ENCODE measurements around the gene MST1R. TPM values are rescaled to one million over a fixed set of nuclear protein-coding genes. Genes with fewer than 3 reads are reported as not detected.

MST1R gene
- total and polyA plus RNA-seq, 2 experiments from 2014 or later, result 3.7 to 3.9 TPM

DNA sequence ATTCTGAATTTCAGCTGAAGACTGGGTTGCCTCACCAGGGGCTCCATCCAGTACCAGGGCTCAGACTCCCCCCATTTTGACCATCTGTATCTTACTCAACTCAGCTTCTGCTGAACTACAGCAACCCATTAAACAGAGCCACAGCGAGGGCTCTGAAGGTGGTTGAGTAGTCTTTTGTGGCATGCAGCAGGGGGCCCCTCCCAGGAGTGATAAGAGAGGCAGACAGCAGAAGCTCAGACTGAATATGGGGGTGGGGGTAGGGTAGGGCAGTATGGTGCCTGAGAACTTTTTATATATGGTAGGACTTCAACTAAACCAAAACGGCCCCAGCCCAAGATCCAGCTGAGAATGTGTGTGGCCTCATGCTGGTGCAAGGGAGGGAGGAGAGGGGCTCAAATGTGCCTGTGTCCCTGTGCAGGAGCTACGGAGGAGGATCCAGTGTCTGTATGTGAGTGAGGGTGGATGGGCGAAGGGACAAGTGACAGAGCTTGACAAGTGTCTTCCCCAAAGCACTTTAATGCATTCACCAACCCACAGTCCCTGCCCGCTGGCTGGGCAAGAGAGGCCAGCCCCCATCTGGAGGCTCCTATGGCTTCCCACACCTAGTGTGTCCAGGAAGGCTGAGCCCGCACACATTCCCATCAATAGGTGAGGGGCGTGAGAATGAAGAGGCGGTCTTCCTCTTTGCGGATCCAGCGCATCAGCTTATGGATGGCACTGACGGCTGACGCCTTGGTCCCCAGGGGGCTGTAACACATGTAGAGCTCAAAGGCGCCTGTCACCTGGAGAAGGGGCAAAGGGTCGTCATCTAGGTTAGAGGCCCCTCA is 4.9 kb upstream of the MST1R start (continued):
- TF ChIP-seq ZNF462 (CRISPR knock-in tag; IDR thresholded peaks at IDR 0.05) (no peak), ZNF331 (CRISPR knock-in tag; IDR thresholded peaks at IDR 0.05; ENCODE audit: low read depth) (no peak), EZH2phosphoT487 (IDR thresholded peaks at IDR 0.05; ENCODE audit: unreplicated experiment) (no peak), NANOG (IDR thresholded peaks at IDR 0.05; ENCODE audit: borderline replicate concordance) (no peak)

GRCh38 chr3:49906073-49906743 is 2.5 kb upstream of the MST1R start:
- H3K9me2 ChIP-seq (ENCODE audit: insufficient read depth), result peaks cover 5% of the 10 kb centered on the region; the same call in 1 of the 2 replicates
- H3F3A ChIP-seq (replicated peaks; ENCODE audit: low read depth), result peaks cover 22% of the 10 kb centered on the region
- Mint-ChIP-seq H3K4me1 (peaks cover 44% of the 10 kb centered on the region), H3K27ac (no peak overlapping the region), H3K9me3 (no peaks in the 10 kb centered on the region), H3K4me3 (peak overlapping the region; percentile 38; the same call in 1 of the 3 replicates), H3K36me3 (ENCODE audit: low read depth) (no peaks in the 10 kb centered on the region; the same call in 2 of the 3 replicates), H3K27me3 (ENCODE audit: insufficient read depth, low read depth, poor library complexity) (peaks cover 31% of the 10 kb centered on the region)
- no peak overlapping the region for H3K27ac ChIP-seq (ENCODE audit: low read depth)
- H2AFZ ChIP-seq, result no peak overlapping the region; the same call in 1 of the 2 replicates
- peaks cover 11% of the 10 kb centered on the region; the same call in 1 of the 2 replicates for H3K27me3 ChIP-seq (ENCODE audit: insufficient read depth)
- H3K4me2 ChIP-seq, result peak overlapping the region; percentile 75
- peak; percentile 85 for DNase-seq (ENCODE audit: low spot score)
- H3K4me1 ChIP-seq (ENCODE audit: insufficient read depth), result peaks cover 38% of the 10 kb centered on the region
- ATAC-seq, result peak; percentile 15
- no peaks in the 10 kb centered on the region; the same call in 1 of the 2 replicates for H4K20me1 ChIP-seq (replicated peaks; ENCODE audit: insufficient read depth)
- no peaks in the 10 kb centered on the region for H3K79me2 ChIP-seq (replicated peaks; ENCODE audit: insufficient read depth)
- no peaks in the 10 kb centered on the region for H3K36me3 ChIP-seq (ENCODE audit: insufficient read depth)
- H3K4me3 ChIP-seq, result peak overlapping the region; percentile 37
- TF ChIP-seq CREB1 (CRISPR knock-in tag; IDR thresholded peaks at IDR 0.05; ENCODE audit: low read depth), result no peak
- TF ChIP-seq, protein P1, sequence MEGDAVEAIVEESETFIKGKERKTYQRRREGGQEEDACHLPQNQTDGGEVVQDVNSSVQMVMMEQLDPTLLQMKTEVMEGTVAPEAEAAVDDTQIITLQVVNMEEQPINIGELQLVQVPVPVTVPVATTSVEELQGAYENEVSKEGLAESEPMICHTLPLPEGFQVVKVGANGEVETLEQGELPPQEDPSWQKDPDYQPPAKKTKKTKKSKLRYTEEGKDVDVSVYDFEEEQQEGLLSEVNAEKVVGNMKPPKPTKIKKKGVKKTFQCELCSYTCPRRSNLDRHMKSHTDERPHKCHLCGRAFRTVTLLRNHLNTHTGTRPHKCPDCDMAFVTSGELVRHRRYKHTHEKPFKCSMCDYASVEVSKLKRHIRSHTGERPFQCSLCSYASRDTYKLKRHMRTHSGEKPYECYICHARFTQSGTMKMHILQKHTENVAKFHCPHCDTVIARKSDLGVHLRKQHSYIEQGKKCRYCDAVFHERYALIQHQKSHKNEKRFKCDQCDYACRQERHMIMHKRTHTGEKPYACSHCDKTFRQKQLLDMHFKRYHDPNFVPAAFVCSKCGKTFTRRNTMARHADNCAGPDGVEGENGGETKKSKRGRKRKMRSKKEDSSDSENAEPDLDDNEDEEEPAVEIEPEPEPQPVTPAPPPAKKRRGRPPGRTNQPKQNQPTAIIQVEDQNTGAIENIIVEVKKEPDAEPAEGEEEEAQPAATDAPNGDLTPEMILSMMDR (conservative IDR thresholded peaks at IDR 0.05; ENCODE audit: low read depth in 2 of 2), result peak; percentile 70 to 90
